Astrocyte of the cerebellum (primary cell): ENCODE data around the gene HRH4.

Experiments
- DNase-seq: peaks from one replicate; pipeline ENCODE4 v3.0.0-alpha.2; 2011; ENCODE audit warnings: low read depth
- H3K4me3 ChIP-seq: 2 replicates; pipeline ENCODE4 v1.5.1; 2011; ENCODE audit warnings: mild to moderate bottlenecking, low read depth, low read length, moderate library complexity
- CTCF ChIP-seq: IDR thresholded peaks from 2 replicates; pipeline ENCODE4 v1.5.1; 2012; ENCODE audit warnings: low read length, low read depth, moderate library complexity, mild to moderate bottlenecking; ENCODE audit errors: missing control alignments
- in situ Hi-C: cut with HindIII; loops from 2 replicates; pipeline ENCODE4 v1.10.0; 2017; ENCODE audit warnings: low sequenced_read_pairs

Gene HRH4

GRCh38 chr18:24460388-24460787 is at the start of gene HRH4:
Gene HRH4 (plus strand): TSS chr18:24460637. CDS start chr18:24460729, 92 bp downstream.
- DNase-seq, result no peak
- TF ChIP-seq CTCF, result no peak
- H3K4me3 ChIP-seq, result no peak within 1 kb of the TSS
- in situ Hi-C loops, result no loop called here

DNA sequence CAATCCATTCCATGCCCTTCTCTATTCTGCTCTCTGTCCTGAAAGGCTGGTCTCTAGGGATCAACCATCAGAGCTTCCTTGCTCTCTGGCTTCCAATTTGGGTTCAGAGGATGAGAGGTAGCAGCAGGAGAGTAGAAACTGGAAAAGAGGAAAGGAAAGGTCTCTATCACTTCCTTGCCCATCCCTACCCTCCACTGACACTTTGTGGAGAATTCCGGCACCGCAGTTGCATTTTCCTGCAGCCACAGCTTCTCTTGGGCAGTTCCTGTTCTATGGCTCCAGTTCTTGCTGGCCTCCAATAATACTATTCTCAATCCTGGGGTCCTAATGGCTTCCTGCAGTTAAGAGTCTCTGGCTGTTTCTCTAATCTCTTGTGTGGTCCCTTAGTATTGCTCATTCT is 47.3 kb upstream of the HRH4 start:
- DNase-seq, result no peak
- H3K4me3 ChIP-seq, result no peak overlapping the region
- in situ Hi-C loops, result no loop called here
- TF ChIP-seq CTCF, result peak; percentile 51

- no peak for DNase-seq
Observed at GRCh38 chr18:24414349-24415003, 46.0 kb upstream of the HRH4 start.

DNA sequence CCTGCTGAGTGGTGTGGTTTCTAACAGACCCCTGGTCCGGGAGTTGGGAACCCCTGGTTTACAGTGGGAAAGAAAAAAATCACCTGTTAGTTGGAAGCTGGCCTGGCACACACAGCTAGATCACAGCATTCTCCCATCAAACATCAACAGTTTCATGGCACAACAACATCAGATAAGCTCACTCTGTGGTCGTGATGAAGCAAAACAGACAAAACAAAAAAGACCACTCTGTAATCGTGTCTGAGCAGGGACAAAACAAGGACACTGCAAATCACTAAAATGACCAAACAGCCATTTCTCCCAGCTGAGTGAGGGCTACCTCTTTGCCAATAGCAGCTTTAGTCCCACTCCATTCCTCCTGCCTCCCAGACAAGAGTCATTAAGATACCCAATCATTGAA is 43.0 kb upstream of the HRH4 start:
- DNase-seq, result no peak
- TF ChIP-seq CTCF, result no peak
- no peak overlapping the region for H3K4me3 ChIP-seq
- in situ Hi-C loops, result no loop called here

More at GRCh38 chr18:24414349-24415003, 46.0 kb upstream of the HRH4 start:
- no peak overlapping the region for H3K4me3 ChIP-seq
- in situ Hi-C loops, result no loop called here
- no peak for TF ChIP-seq CTCF

DNA sequence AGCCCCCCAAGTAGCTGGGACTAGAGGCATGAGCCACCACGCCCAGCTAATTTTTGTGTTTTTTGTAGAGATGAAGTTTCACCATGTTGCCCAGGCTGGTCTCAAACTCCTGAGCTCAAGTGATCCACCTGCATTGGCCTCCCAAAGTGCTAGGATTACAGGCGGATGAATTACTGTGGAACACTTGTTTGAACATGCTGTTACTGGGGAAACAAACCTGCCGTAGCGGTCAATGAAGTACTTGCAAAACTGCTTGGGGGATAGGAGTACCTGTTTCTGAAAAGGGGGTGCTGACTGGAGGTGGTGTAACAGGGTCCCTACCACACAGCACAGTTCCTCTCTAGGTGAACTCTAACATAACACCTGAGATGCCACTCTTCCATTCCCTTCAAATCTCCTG is 39.9 kb upstream of the HRH4 start:
- DNase-seq, result no peak
- TF ChIP-seq CTCF, result no peak
- in situ Hi-C loops, result loop anchor here (5.0 kb wide), 1 partner anchor 38 kb away; no protein-coding TSS in a partner anchor
- no peak overlapping the region for H3K4me3 ChIP-seq

- H3K4me3 ChIP-seq, result no peak overlapping the region
- no peak for DNase-seq
- in situ Hi-C loops, result loop anchor here (5.0 kb wide), 1 partner anchor 40 kb away; no protein-coding TSS in a partner anchor
- no peak for TF ChIP-seq CTCF
Observed at GRCh38 chr18:24421831-24422230, 38.6 kb upstream of the HRH4 start.

GRCh38 chr18:24426073-24426397 is 34.4 kb upstream of the HRH4 start:
- in situ Hi-C loops, result no loop called here
- H3K4me3 ChIP-seq, result peak overlapping the region; percentile 69
- no peak for DNase-seq
- TF ChIP-seq CTCF, result no peak
